ENCODE data around the gene SYTL2. TPM values are rescaled to one million over a fixed set of nuclear protein-coding genes. Genes with fewer than 3 reads are reported as not detected.

Gene SYTL2
- total RNA-seq, 1 experiment from 2014 or later, result 12.9 TPM

GRCh38 chr11:85652786-85653447 is 158.0 kb downstream of the SYTL2 start:
- in situ Hi-C loops (cut with HindIII; ENCODE audit: low pct_unique_long_range_greater_than_20kb, low sequenced_read_pairs), result no loop called here
- DNase-seq (ENCODE audit: low read depth), result no peak

GRCh38 chr11:85651118-85651517 is 159.8 kb downstream of the SYTL2 start:
- in situ Hi-C loops (cut with HindIII; ENCODE audit: low pct_unique_long_range_greater_than_20kb, low sequenced_read_pairs), result no loop called here
- DNase-seq (ENCODE audit: low read depth), result no peak

- in situ Hi-C loops (cut with HindIII; ENCODE audit: low pct_unique_long_range_greater_than_20kb, low sequenced_read_pairs), result no loop called here
- DNase-seq (ENCODE audit: low read depth), result peak; percentile 85
Observed at GRCh38 chr11:85647604-85648299, 163.2 kb downstream of the SYTL2 start, which contains the start of gene TMEM126A. Gene TMEM126A (plus strand): TSS chr11:85647967. CDS start chr11:85650256, 2,289 bp downstream.

GRCh38 chr11:85647078-85647477 is 163.9 kb downstream of the SYTL2 start:
- DNase-seq (ENCODE audit: low read depth), result peak; percentile 9
- in situ Hi-C loops (cut with HindIII; ENCODE audit: low pct_unique_long_range_greater_than_20kb, low sequenced_read_pairs), result no loop called here

Other genes with a start within 250 kb of the SYTL2 start
- 0.06 and 0.20 TPM in 2 replicates for gene DLG2, start 183.8 kb downstream of the SYTL2 start, total RNA-seq (2014; rRNA removed; shearing (Covaris generic); ENCODE audit: low replicate concordance)
- 48.0 and 49.5 TPM in 2 replicates for gene TMEM126B, start 182.5 kb downstream of the SYTL2 start, total RNA-seq (2014; rRNA removed; shearing (Covaris generic); ENCODE audit: low replicate concordance)
- gene TMEM126A, start 163.2 kb downstream of the SYTL2 start, total RNA-seq (2014; rRNA removed; shearing (Covaris generic); ENCODE audit: low replicate concordance), result 26.8 and 30.6 TPM in 2 replicates
- 27.3 and 34.2 TPM in 2 replicates for gene CREBZF, start 146.0 kb downstream of the SYTL2 start, total RNA-seq (2014; rRNA removed; shearing (Covaris generic); ENCODE audit: low replicate concordance)
- gene CCDC89, start 124.9 kb downstream of the SYTL2 start, total RNA-seq (2014; rRNA removed; shearing (Covaris generic); ENCODE audit: low replicate concordance), result 0.30 TPM in 1 of 2 replicates, not detected in the other
- not detected in 2 replicates for gene CCDC83, start 44.2 kb upstream of the SYTL2 start, total RNA-seq (2014; rRNA removed; shearing (Covaris generic); ENCODE audit: low replicate concordance)

All from Caki2 (cell line).